HTERT RPE-1 (cell line): ENCODE measurements around the gene MRPL28.
"Not testable (repeated sequence)": the region's sequence is repeated elsewhere in the genome, so short reads cannot be mapped to it uniquely, and the experiment has no call there.

ENCODE experiments used
- in situ Hi-C: fragments of 300-500 bp; cut with MboI; formaldehyde crosslinking; loops from 4 replicates; pipeline ENCODE4 v1.14.3; 2020; ENCODE audit warnings: low sequenced_read_pairs

Gene MRPL28

DNA sequence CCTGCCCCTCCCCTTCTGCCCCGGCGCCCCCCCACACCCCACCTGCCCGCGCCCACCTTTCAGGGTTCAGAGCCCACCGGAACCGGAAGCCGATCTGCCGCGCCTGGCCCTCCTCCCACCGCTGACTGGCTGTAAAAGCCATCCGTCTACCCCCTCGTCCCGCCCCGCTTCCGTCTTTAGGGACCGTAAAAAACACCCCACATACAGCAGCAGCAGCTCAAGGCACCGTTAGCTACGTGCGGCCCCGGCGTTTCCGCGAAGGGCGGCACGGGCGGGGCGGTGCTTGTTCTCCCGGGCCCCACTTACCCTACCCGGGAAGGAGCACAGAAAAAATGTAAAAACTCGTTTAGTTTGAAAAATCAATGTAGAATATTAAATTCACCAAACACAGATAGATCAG is at the start of gene MRPL28:
Gene MRPL28 (minus strand): TSS at position 96 of the 400 bp plus-strand sequence. CDS start 320 bp downstream, outside the sequence.
- in situ Hi-C loops = no loop called here

- in situ Hi-C loops = not testable (repeated sequence)
Measured at GRCh38 chr16:415170-415498, 44.8 kb upstream of the MRPL28 start.

GRCh38 chr16:414395-415169 is 44.2 kb upstream of the MRPL28 start:
- in situ Hi-C loops = no loop called here

- in situ Hi-C loops = no loop called here
Measured at GRCh38 chr16:411576-412265, 41.4 kb upstream of the MRPL28 start.

DNA sequence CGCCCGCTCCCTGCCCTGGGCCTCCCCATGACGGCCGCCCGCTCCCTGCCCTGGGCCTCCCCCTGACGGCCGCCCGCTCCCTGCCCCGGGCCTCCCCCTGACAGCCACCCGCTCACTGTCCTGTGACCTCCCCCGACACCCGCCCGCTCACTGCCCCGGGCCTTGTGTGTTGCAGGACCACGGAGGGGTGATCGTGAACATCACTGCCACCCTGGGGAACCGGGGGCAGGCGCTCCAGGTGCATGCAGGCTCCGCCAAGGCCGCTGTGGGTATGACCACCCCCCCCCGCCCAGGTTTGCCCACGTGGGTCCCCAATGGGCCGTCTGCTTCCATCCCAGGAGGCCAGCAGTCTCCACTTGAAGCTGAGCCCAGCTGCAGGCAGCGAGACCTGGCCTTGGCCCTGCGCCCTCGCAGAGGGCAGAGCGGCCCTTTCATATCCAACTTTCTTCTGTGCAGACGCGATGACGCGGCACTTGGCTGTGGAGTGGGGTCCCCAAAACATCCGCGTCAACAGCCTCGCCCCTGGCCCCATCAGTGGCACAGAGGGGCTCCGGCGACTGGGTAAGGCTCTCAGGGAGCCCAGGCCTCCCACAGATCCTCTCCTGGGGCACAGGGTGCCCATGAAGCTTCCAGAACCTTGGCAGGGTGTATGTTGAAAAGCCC is 40.3 kb upstream of the MRPL28 start:
- in situ Hi-C loops = no loop called here

- in situ Hi-C loops = no loop called here
Measured at GRCh38 chr16:407253-407652, 36.9 kb upstream of the MRPL28 start.

DNA sequence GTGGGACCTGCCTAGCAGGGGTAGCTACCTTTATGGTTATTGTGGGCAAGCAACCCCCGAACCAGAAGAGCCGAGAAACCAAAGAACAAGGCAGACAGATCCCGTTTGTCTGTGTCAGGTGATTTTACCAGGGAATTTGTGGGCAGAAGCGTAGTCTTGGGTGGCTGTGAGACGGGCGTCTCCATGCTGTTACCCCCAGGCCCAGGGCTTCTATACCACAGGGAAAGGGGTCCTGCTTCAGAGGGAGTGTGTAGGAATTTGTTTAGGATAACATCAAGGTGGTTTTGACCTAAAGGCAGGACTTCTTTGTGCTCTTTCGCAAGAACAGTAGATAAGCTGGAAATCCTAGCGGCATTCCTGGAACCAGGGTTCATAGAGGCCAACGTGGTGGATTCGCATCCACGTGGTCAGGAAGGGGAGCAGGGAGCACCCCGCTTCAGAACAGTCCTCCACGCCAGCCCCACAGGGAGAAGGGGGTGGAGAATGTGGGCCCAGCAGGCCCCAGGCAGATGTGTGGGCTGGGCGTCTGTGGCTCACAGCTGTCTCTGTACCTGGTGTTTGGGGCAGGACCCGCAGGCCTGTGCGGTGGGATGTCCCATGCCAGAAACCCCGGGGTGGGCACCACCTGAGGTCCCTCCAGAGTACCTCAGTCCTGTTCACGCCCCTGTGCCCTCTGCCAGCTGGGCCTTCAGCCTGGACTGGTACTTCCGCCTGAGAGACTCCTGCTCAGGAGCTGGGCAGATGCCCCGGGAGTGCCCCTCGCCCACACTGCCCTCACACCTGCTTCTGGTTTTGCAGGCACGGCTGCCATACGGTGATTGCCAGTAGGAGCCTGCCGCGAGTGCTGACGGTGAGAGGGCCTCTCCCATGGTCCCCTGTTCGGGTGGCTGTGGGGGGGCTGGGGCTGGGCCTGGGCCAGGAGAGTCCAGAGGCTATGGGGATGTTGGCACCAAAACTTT is 35.5 kb upstream of the MRPL28 start:
- in situ Hi-C loops = no loop called here

- in situ Hi-C loops = no loop called here
Measured at GRCh38 chr16:404971-405486, 34.7 kb upstream of the MRPL28 start.

DNA sequence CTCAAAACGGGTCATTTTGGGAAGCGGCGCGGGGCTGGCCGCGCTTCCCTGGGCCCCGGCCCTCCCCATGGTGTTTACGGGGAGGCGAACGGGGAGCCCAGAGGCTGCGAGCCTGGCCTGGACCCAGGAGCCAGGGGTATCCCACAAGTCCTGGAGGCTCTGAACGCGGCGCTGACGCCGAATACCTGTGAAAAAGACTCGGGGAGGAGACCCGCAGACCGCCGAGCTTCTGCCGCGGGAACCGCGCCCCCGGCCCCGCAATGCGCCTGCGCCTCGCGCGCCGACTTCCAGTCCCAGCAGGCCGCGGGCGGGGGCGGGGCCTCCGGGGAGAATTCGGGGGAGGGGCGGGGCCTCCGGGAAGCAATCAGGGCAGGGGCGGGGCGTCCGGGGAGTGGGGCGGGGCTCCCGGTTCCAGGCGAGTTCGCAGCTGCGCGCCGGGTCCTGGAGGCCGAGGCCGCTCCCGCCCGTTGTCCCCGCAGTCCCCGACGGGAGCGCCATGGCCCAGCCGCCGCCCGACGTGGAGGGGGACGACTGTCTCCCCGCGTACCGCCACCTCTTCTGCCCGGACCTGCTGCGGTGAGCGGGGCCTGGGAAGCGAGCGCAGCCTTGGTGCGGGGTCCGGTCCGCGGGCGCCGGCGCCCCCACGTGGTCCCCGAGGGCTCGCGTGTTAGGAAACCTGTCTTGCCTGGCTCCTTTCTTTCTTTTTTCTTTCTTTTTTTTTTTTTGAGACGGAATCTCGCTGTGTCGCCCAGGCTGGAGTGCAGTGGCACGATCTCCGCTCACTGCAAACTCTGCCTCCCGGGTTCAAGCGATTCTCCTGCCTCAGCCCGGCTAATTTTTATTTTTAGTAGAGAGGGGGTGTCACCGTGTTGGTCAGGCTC is 31.4 kb upstream of the MRPL28 start, which contains the start of gene DECR2:
Gene DECR2 (plus strand): TSS at position 418 of the 881 bp plus-strand sequence. CDS start 79 bp downstream, at position 497.
- in situ Hi-C loops = no loop called here

- in situ Hi-C loops = no loop called here
Measured at GRCh38 chr16:400061-400591, 29.8 kb upstream of the MRPL28 start.

DNA sequence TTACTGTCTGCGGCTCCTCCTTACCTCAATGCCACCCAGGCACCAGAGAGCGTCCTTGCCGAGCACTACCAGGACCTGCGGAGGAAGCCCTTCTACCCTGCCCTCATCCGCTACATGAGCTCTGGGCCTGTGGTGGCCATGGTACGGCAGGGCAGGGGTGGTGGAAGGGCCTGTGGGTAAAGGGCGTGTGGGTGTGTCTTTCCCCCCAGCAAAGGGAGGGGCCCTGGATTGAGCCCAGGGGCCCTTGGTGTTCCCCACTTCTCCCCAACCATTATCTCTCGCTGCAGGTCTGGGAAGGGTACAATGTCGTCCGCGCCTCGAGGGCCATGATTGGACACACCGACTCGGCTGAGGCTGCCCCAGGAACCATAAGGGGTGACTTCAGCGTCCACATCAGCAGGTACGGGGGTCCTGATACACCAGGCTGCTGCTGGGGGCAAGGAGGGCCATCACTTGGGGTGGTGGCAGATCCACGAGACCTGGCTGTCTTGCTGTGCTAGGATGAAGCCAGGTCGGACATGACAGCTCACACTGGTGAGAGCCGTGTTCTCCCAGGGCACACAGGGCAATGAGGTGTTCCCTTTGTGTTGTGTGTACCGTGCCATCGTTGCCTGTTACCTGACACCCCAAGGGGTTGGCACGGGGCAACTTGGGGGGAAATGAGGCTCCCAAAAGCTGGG is 29.1 kb upstream of the MRPL28 start:
- in situ Hi-C loops = no loop called here

DNA sequence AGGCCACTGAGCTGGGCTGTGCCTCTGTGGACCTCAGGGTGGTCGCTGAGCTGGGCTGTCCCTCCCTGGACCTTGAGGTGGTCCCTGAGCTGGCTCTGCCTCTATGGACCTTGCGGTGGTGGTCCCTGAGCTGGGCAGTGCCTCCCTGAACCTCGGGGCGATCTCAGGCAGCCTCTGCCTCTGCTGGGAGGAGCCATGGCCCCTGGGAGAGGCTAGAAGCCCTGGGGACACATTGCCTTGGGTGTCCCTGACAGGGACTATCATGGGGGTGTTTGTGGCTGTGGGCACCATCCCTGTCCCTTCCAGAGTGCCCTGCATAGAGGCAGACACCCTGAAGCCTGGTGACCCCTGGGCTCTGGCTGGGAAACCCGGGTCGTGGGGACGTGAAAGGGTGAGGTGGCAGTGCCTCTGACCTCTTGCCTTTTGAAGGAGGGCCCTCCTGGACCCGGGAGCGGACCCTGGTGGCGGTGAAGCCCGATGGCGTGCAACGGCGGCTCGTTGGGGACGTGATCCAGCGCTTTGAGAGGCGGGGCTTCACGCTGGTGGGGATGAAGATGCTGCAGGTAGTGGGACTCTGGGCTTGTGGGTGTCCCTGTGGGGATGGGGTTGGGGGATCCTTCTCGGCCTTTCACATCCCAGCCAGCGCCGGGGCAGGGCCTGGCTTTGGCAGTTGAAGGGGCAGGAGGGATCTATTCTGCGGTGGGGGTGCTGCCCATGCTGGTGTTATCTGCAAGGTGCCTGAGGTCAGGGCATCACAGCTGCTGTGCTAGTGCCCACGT is 28.4 kb upstream of the MRPL28 start:
- in situ Hi-C loops = no loop called here

GRCh38 chr16:397736-398332 is 27.5 kb upstream of the MRPL28 start:
- in situ Hi-C loops = no loop called here

GRCh38 chr16:397135-397661 is 26.9 kb upstream of the MRPL28 start, which contains the start of gene NME4:
TSS of gene NME4 (plus strand) at chr16:397199. CDS start at chr16:397223, 24 bp downstream.
- in situ Hi-C loops = no loop called here

GRCh38 chr16:396605-397004 is 26.3 kb upstream of the MRPL28 start:
- in situ Hi-C loops = no loop called here

DNA sequence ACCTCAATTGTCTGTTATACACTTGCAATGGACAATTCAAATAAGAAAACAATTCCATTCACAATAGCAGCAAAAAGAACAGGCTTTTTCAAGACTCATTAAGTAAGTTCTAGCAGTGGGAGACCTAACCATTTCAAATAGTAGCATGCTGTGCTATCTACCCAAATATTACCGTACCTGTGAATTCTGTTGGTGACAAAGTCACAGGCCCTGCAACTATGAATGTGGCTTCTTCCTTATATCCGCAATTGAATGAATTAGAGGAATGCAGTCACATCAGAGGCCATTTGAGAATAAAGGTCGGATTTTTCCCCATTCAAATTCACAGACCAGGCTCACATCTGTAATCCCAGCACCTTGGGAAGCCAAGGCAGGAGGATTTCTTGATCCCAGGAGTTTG is 25.9 kb upstream of the MRPL28 start:
- in situ Hi-C loops = no loop called here

GRCh38 chr16:392450-393030 is 22.2 kb upstream of the MRPL28 start:
- in situ Hi-C loops = no loop called here
